ENCODE results near the gene BTNL9.

GRCh38 chr5:181008136-181008535 lies 31.9 kb upstream of the BTNL9 start:
- TF ChIP-seq CTCF (IDR thresholded peaks at IDR 0.05), result no peak
- no peak for TF ChIP-seq POLR2AphosphoS5 (IDR thresholded peaks at IDR 0.05)
- no peak for TF ChIP-seq POLR2A (IDR thresholded peaks at IDR 0.05)
- no peak for TF ChIP-seq EP300 (IDR thresholded peaks at IDR 0.05)
